ENCODE measurements around the gene LRRC1. TPM values are rescaled to one million over a fixed set of nuclear protein-coding genes. Genes with fewer than 3 reads are reported as not detected.

LRRC1 gene
- total and polyA plus RNA-seq, 2 of the 13 experiments (the other 11 are each of a cell fraction or from before 2014, with no cell fraction given) = 15.6 to 27.7 TPM

GRCh38 chr6:53797304-53797703 is 2.5 kb downstream of the LRRC1 start:
- H3K36me3 ChIP-seq (replicated peaks in 1 of 2; ENCODE audit: control insufficient read depth in 1 of 2, insufficient read depth in 2 of 2, low read length in 2 of 2) = no peaks in the 10 kb centered on the region; a peak in 2 of 5 replicates
- intact Hi-C loops (cut with micrococcal nuclease; ENCODE audit: unreplicated experiment) = loop anchor here (2.0 to 10.0 kb wide), 3 partner anchors 13 to 180 kb away; no protein-coding TSS in a partner anchor
- H2AFZ ChIP-seq (ENCODE audit: low read length) = no peak overlapping the region
- TF ChIP-seq SOX6 (IDR thresholded peaks at IDR 0.05) (no peak), SOX6 (CRISPR knock-in tag; IDR thresholded peaks at IDR 0.05) (0 out of 2 replicates have a peak, but pooled peaks have one; percentile 10), ZNF317 (CRISPR knock-in tag; IDR thresholded peaks at IDR 0.05) (peak; percentile 85), CENPBD1 (CRISPR knock-in tag; IDR thresholded peaks at IDR 0.05; ENCODE audit: borderline replicate concordance, low read depth) (no peak), FOXA3 (CRISPR knock-in tag; IDR thresholded peaks at IDR 0.05) (no peak), MLX (CRISPR knock-in tag; IDR thresholded peaks at IDR 0.05) (no peak)
- H4K20me1 ChIP-seq (ENCODE audit: insufficient read depth, low read length) = no peaks in the 10 kb centered on the region
- no peak for FAIRE-seq
- no peak overlapping the region for H3K27ac ChIP-seq (ENCODE audit: extremely low read length, insufficient read depth, low read length)
- in situ Hi-C loops (cut with HindIII; ENCODE audit: extremely low pct_ligation_motif_present, low pct_unique_long_range_greater_than_20kb) = no loop called here
- BruUV-seq (replicated peaks) = no TSS peak
- no peak overlapping the region for H3K4me3 ChIP-seq (replicated peaks in 1 of 3; ENCODE audit: insufficient read depth in 1 of 3, low read depth in 2 of 3, low read length in 3 of 3)
- peaks cover 45% of the 10 kb centered on the region for H3K4me1 ChIP-seq (ENCODE audit: insufficient read depth, low read length)
- WGBS (ENCODE audit: low lambda C conversion rate) = 95% methylated on average over 2 of the region's 2 CpGs
- no peak for ATAC-seq
- no peak for DNase-seq (ENCODE audit: low spot score)
- no peak overlapping the region for H3K9ac ChIP-seq (ENCODE audit: insufficient read depth, low read depth, low read length)
- ChIA-PET CTCF (ENCODE audit: low intra/inter-chr PET ratio, low total read pairs) (no interaction called here), POLR2A (interaction anchor here (1.4 kb wide), 1 partner anchor 182 kb away, joined by 3 read pairs; no protein-coding TSS in a partner anchor)
- H3K79me2 ChIP-seq (ENCODE audit: insufficient read depth, low read length) = peaks cover 65% of the 10 kb centered on the region
- peak overlapping the region; percentile 91 for H3K4me2 ChIP-seq (ENCODE audit: low read depth, low read length)
- no peaks in the 10 kb centered on the region for H3K9me3 ChIP-seq (ENCODE audit: low read length)
- no peaks in the 10 kb centered on the region; a peak in 1 of 5 replicates for H3K27me3 ChIP-seq (ENCODE audit: control insufficient read depth in 1 of 2, insufficient read depth in 2 of 2, low read length in 2 of 2)

- intact Hi-C loops (cut with micrococcal nuclease; ENCODE audit: unreplicated experiment) = loop anchor here (5.0 to 10.0 kb wide), 2 partner anchors 95 to 182 kb away; no protein-coding TSS in a partner anchor
- Histone ChIP-seq H3K4me2 (ENCODE audit: low read depth, low read length) (peak overlapping the region; percentile 3; the same call in 1 of the 2 replicates), H3K36me3 (replicated peaks in 1 of 2; ENCODE audit: control insufficient read depth in 1 of 2, insufficient read depth in 2 of 2, low read length in 2 of 2) (no peaks in the 10 kb centered on the region; a peak in 3 of 5 replicates), H3K9ac (ENCODE audit: insufficient read depth, low read depth, low read length) (no peak overlapping the region), H3K27me3 (ENCODE audit: control insufficient read depth in 1 of 2, insufficient read depth in 2 of 2, low read length in 2 of 2) (no peaks in the 10 kb centered on the region; a peak in 2 of 5 replicates), H3K79me2 (ENCODE audit: insufficient read depth, low read length) (peaks cover 85% of the 10 kb centered on the region), H2AFZ (ENCODE audit: low read length) (no peak overlapping the region), H4K20me1 (ENCODE audit: insufficient read depth, low read length) (no peaks in the 10 kb centered on the region; the same call in 1 of the 2 replicates), H3K4me3 (replicated peaks in 1 of 3; ENCODE audit: insufficient read depth in 1 of 3, low read depth in 2 of 3, low read length in 3 of 3) (no peak overlapping the region), H3K27ac (ENCODE audit: extremely low read length, insufficient read depth, low read length) (peak overlapping the region; percentile 4), H3K9me3 (ENCODE audit: low read length) (no peaks in the 10 kb centered on the region), H3K4me1 (ENCODE audit: insufficient read depth, low read length) (peaks cover 37% of the 10 kb centered on the region)
- DNase-seq (ENCODE audit: low spot score) (no peak), FAIRE-seq (no peak), ATAC-seq (no peak)
- POLR2A ChIA-PET = interaction anchor here (1.4 kb wide), 1 partner anchor 22 kb away, joined by 4 read pairs; no protein-coding TSS in a partner anchor
- no TSS peak for BruUV-seq (replicated peaks)
- 56% methylated on average over 3 of the region's 3 CpGs for WGBS (ENCODE audit: low lambda C conversion rate)
- in situ Hi-C loops (cut with HindIII; ENCODE audit: extremely low pct_ligation_motif_present, low pct_unique_long_range_greater_than_20kb) = no loop called here
- CTCF ChIA-PET (ENCODE audit: low intra/inter-chr PET ratio, low total read pairs) = no interaction called here
- TF ChIP-seq SOX5 (CRISPR knock-in tag; IDR thresholded peaks at IDR 0.05; ENCODE audit: borderline replicate concordance) (0 out of 2 replicates have a peak, but pooled peaks have one; percentile 8), MAFF (IDR thresholded peaks at IDR 0.05; ENCODE audit: low read depth, low read length) (no peak), SYNCRIP (IDR thresholded peaks at IDR 0.05; ENCODE audit: insufficient read depth, low read depth, low read length) (no peak), PRDM15 (CRISPR knock-in tag; IDR thresholded peaks at IDR 0.05) (peak; percentile 81), ZNF18 (CRISPR knock-in tag; IDR thresholded peaks at IDR 0.05; ENCODE audit: insufficient replicate concordance) (no peak), ZNF792 (CRISPR knock-in tag; IDR thresholded peaks at IDR 0.05) (no peak)
These were observed 4.5 kb downstream of the LRRC1 start for GRCh38 chr6:53799340-53799739.

Data from HepG2 (cell line).